ENCODE data around the gene ZBTB2.
A peak's percentile ranks its signal among the peaks of the same experiment; 100 is the strongest.

ZBTB2 gene

GRCh38 chr6:151399679-151400078, 8.3 kb upstream of the ZBTB2 start:
- Histone ChIP-seq H3K27me3 (ENCODE audit: control insufficient read depth, insufficient read depth, low read length) (no peaks in the 10 kb centered on the region), H3K36me3 (ENCODE audit: insufficient read depth, low read length) (peaks cover 27% of the 10 kb centered on the region), H3K9ac (ENCODE audit: low read depth, low read length) (no peak overlapping the region), H3K4me2 (ENCODE audit: low read length) (no peak overlapping the region), H3K4me3 (ENCODE audit: low read length) (no peak overlapping the region), H3K9me3 (replicated peaks; ENCODE audit: low read length) (no peaks in the 10 kb centered on the region), H3K4me1 (ENCODE audit: control insufficient read depth, insufficient read depth, low read length) (peaks cover 5% of the 10 kb centered on the region)

- Histone ChIP-seq H3K9ac (ENCODE audit: low read depth, low read length) (peak overlapping the region; percentile 14), H3K36me3 (ENCODE audit: insufficient read depth, low read length) (peaks cover 5% of the 10 kb centered on the region), H3K27me3 (ENCODE audit: control insufficient read depth, insufficient read depth, low read length) (no peaks in the 10 kb centered on the region), H3K4me1 (ENCODE audit: control insufficient read depth, insufficient read depth, low read length) (peaks cover 32% of the 10 kb centered on the region), H3K4me3 (ENCODE audit: low read length) (peak overlapping the region; percentile 91), H3K4me2 (ENCODE audit: low read length) (peak overlapping the region; percentile 83), H3K9me3 (replicated peaks; ENCODE audit: low read length) (no peaks in the 10 kb centered on the region)
Observed at GRCh38 chr6:151393410-151393809, 2.1 kb upstream of the ZBTB2 start.

- Histone ChIP-seq H3K9me3 (replicated peaks; ENCODE audit: low read length) (no peaks in the 10 kb centered on the region), H3K27me3 (ENCODE audit: control insufficient read depth, insufficient read depth, low read length) (no peaks in the 10 kb centered on the region), H3K4me3 (ENCODE audit: low read length) (peak overlapping the region; percentile 91), H3K36me3 (ENCODE audit: insufficient read depth, low read length) (peaks cover 4% of the 10 kb centered on the region), H3K9ac (ENCODE audit: low read depth, low read length) (peak overlapping the region; percentile 71), H3K4me2 (ENCODE audit: low read length) (peak overlapping the region; percentile 83), H3K4me1 (ENCODE audit: control insufficient read depth, insufficient read depth, low read length) (peaks cover 40% of the 10 kb centered on the region)
Observed at GRCh38 chr6:151392427-151392826, 1.1 kb upstream of the ZBTB2 start.

GRCh38 chr6:151390851-151391470, 398 bp downstream of the ZBTB2 start:
- Histone ChIP-seq H3K4me2 (ENCODE audit: low read length) (peak overlapping the region; percentile 83), H3K36me3 (ENCODE audit: insufficient read depth, low read length) (no peaks in the 10 kb centered on the region), H3K4me1 (ENCODE audit: control insufficient read depth, insufficient read depth, low read length) (peaks cover 44% of the 10 kb centered on the region), H3K9ac (ENCODE audit: low read depth, low read length) (peak overlapping the region; percentile 99), H3K9me3 (replicated peaks; ENCODE audit: low read length) (no peaks in the 10 kb centered on the region), H3K27me3 (ENCODE audit: control insufficient read depth, insufficient read depth, low read length) (no peaks in the 10 kb centered on the region), H3K4me3 (ENCODE audit: low read length) (peak overlapping the region; percentile 91)

GRCh38 chr6:151390276-151390850, 996 bp downstream of the ZBTB2 start:
- Histone ChIP-seq H3K4me3 (ENCODE audit: low read length) (peak overlapping the region; percentile 91), H3K4me1 (ENCODE audit: control insufficient read depth, insufficient read depth, low read length) (peaks cover 44% of the 10 kb centered on the region), H3K9ac (ENCODE audit: low read depth, low read length) (peak overlapping the region; percentile 99)

GRCh38 chr6:151389618-151390275, 1.6 kb downstream of the ZBTB2 start:
- peak overlapping the region; percentile 99 for H3K9ac ChIP-seq (ENCODE audit: low read depth, low read length)
- no peaks in the 10 kb centered on the region for H3K27me3 ChIP-seq (ENCODE audit: control insufficient read depth, insufficient read depth, low read length)
- H3K4me2 ChIP-seq (ENCODE audit: low read length): peak overlapping the region; percentile 93
- H3K4me1 ChIP-seq (ENCODE audit: control insufficient read depth, insufficient read depth, low read length): peaks cover 39% of the 10 kb centered on the region
- no peaks in the 10 kb centered on the region for H3K9me3 ChIP-seq (replicated peaks; ENCODE audit: low read length)
- H3K4me3 ChIP-seq (ENCODE audit: low read length): peak overlapping the region; percentile 91
- H3K36me3 ChIP-seq (ENCODE audit: insufficient read depth, low read length): no peaks in the 10 kb centered on the region

More at GRCh38 chr6:151390276-151390850, 996 bp downstream of the ZBTB2 start:
- H3K4me2 ChIP-seq (ENCODE audit: low read length): peak overlapping the region; percentile 93
- H3K36me3 ChIP-seq (ENCODE audit: insufficient read depth, low read length): no peaks in the 10 kb centered on the region
- H3K27me3 ChIP-seq (ENCODE audit: control insufficient read depth, insufficient read depth, low read length): no peaks in the 10 kb centered on the region
- H3K9me3 ChIP-seq (replicated peaks; ENCODE audit: low read length): no peaks in the 10 kb centered on the region

GRCh38 chr6:151388997-151389617, 2.3 kb downstream of the ZBTB2 start:
- H3K4me3 ChIP-seq (ENCODE audit: low read length): peak overlapping the region; percentile 91
- peaks cover 38% of the 10 kb centered on the region for H3K4me1 ChIP-seq (ENCODE audit: control insufficient read depth, insufficient read depth, low read length)
- peak overlapping the region; percentile 93 for H3K4me2 ChIP-seq (ENCODE audit: low read length)
- no peaks in the 10 kb centered on the region for H3K9me3 ChIP-seq (replicated peaks; ENCODE audit: low read length)
- H3K9ac ChIP-seq (ENCODE audit: low read depth, low read length): peak overlapping the region; percentile 99
- H3K36me3 ChIP-seq (ENCODE audit: insufficient read depth, low read length): no peaks in the 10 kb centered on the region
- H3K27me3 ChIP-seq (ENCODE audit: control insufficient read depth, insufficient read depth, low read length): no peaks in the 10 kb centered on the region

- H3K9ac ChIP-seq (ENCODE audit: low read depth, low read length): no peak overlapping the region
- H3K36me3 ChIP-seq (ENCODE audit: insufficient read depth, low read length): no peaks in the 10 kb centered on the region
- no peaks in the 10 kb centered on the region for H3K9me3 ChIP-seq (replicated peaks; ENCODE audit: low read length)
- no peak overlapping the region for H3K4me3 ChIP-seq (ENCODE audit: low read length)
- H3K4me2 ChIP-seq (ENCODE audit: low read length): no peak overlapping the region
- H3K4me1 ChIP-seq (ENCODE audit: control insufficient read depth, insufficient read depth, low read length): peaks cover 30% of the 10 kb centered on the region
- no peaks in the 10 kb centered on the region for H3K27me3 ChIP-seq (ENCODE audit: control insufficient read depth, insufficient read depth, low read length)
Observed at GRCh38 chr6:151388236-151388635, 3.1 kb downstream of the ZBTB2 start.

GRCh38 chr6:151387175-151387970, 4.0 kb downstream of the ZBTB2 start:
- peak overlapping the region; percentile 14 for H3K4me2 ChIP-seq (ENCODE audit: low read length)
- no peak overlapping the region for H3K4me3 ChIP-seq (ENCODE audit: low read length)
- H3K4me1 ChIP-seq (ENCODE audit: control insufficient read depth, insufficient read depth, low read length): peaks cover 22% of the 10 kb centered on the region
- H3K27me3 ChIP-seq (ENCODE audit: control insufficient read depth, insufficient read depth, low read length): no peaks in the 10 kb centered on the region
- H3K36me3 ChIP-seq (ENCODE audit: insufficient read depth, low read length): no peaks in the 10 kb centered on the region
- H3K9me3 ChIP-seq (replicated peaks; ENCODE audit: low read length): no peaks in the 10 kb centered on the region
- no peak overlapping the region for H3K9ac ChIP-seq (ENCODE audit: low read depth, low read length)

GRCh38 chr6:151385177-151385576, 6.2 kb downstream of the ZBTB2 start:
- Histone ChIP-seq H3K4me2 (ENCODE audit: low read length) (no peak overlapping the region), H3K4me3 (ENCODE audit: low read length) (no peak overlapping the region), H3K9ac (ENCODE audit: low read depth, low read length) (no peak overlapping the region), H3K27me3 (ENCODE audit: control insufficient read depth, insufficient read depth, low read length) (no peaks in the 10 kb centered on the region), H3K4me1 (ENCODE audit: control insufficient read depth, insufficient read depth, low read length) (peaks cover 27% of the 10 kb centered on the region), H3K36me3 (ENCODE audit: insufficient read depth, low read length) (no peaks in the 10 kb centered on the region), H3K9me3 (replicated peaks; ENCODE audit: low read length) (no peaks in the 10 kb centered on the region)

- no peaks in the 10 kb centered on the region for H3K27me3 ChIP-seq (ENCODE audit: control insufficient read depth, insufficient read depth, low read length)
- H3K9me3 ChIP-seq (replicated peaks; ENCODE audit: low read length): no peaks in the 10 kb centered on the region
- H3K4me3 ChIP-seq (ENCODE audit: low read length): no peak overlapping the region
- no peak overlapping the region for H3K9ac ChIP-seq (ENCODE audit: low read depth, low read length)
- no peak overlapping the region for H3K4me2 ChIP-seq (ENCODE audit: low read length)
- H3K36me3 ChIP-seq (ENCODE audit: insufficient read depth, low read length): no peaks in the 10 kb centered on the region
- H3K4me1 ChIP-seq (ENCODE audit: control insufficient read depth, insufficient read depth, low read length): peaks cover 33% of the 10 kb centered on the region
Observed at GRCh38 chr6:151384151-151384550, 7.2 kb downstream of the ZBTB2 start.
